H9 (cell line): ENCODE data around the gene MYOF. TPM values are rescaled to one million over a fixed set of nuclear protein-coding genes. Genes with fewer than 3 reads are reported as not detected.

Source experiments
- DNase-seq: peaks from one replicate; pipeline ENCODE4 v3.0.0-alpha.2; 2017
- H2AFZ ChIP-seq: one replicate; pipeline ENCODE4 v1.6.1; 2013; ENCODE audit warnings: mild to moderate bottlenecking, low read length, control low read depth, moderate library complexity
- H2AK5ac ChIP-seq: 2 replicates; pipeline ENCODE4 v1.6.1; 2013; ENCODE audit warnings: low read length, control low read depth, mixed read lengths; ENCODE audit not compliant: insufficient read length
- H2BK120ac ChIP-seq: one replicate; pipeline ENCODE4 v1.6.1; 2013; ENCODE audit warnings: low read depth, mild to moderate bottlenecking, low read length, control low read depth, inconsistent platforms; ENCODE audit not compliant: poor library complexity, severe bottlenecking
- H2BK12ac ChIP-seq: 2 replicates; pipeline ENCODE4 v1.6.1; 2013; ENCODE audit warnings: low read length, control low read depth, mixed read lengths, low read depth; ENCODE audit not compliant: insufficient read length
- H2BK15ac ChIP-seq: 2 replicates; pipeline ENCODE4 v1.6.1; 2013; ENCODE audit warnings: low read depth, low read length, control low read depth
- H2BK20ac ChIP-seq: one replicate; pipeline ENCODE4 v1.6.1; 2013; ENCODE audit warnings: low read depth, mild to moderate bottlenecking, low read length, control low read depth, inconsistent platforms; ENCODE audit not compliant: poor library complexity, severe bottlenecking
- H2BK5ac ChIP-seq: 2 replicates; pipeline ENCODE4 v1.6.1; 2013; ENCODE audit warnings: low read length, control low read depth, mixed read lengths; ENCODE audit not compliant: insufficient read length
- H3K14ac ChIP-seq: 2 replicates; pipeline ENCODE4 v1.6.1; 2013; ENCODE audit warnings: low read length, control low read depth; ENCODE audit not compliant: insufficient read depth
- H3K18ac ChIP-seq: 2 replicates; pipeline ENCODE4 v1.6.1; 2013; ENCODE audit warnings: low read depth, mild to moderate bottlenecking, mixed read lengths, low read length, control low read depth; ENCODE audit not compliant: insufficient read length
- H3K23ac ChIP-seq: 2 replicates; pipeline ENCODE4 v1.6.1; 2013; ENCODE audit warnings: low read length, control low read depth, mixed read lengths, low read depth; ENCODE audit not compliant: insufficient read length
- H3K23me2 ChIP-seq: 2 replicates; pipeline ENCODE4 v1.6.1; 2013; ENCODE audit warnings: low read depth, mild to moderate bottlenecking, mixed read lengths, low read length, control low read depth; ENCODE audit not compliant: insufficient read length, poor library complexity, severe bottlenecking
- H3K27ac ChIP-seq: 2 replicates; pipeline ENCODE4 v1.5.1; 2013; ENCODE audit warnings: low read length, control low read depth, mixed read lengths, low read depth; ENCODE audit not compliant: insufficient read length
- H3K27me3 ChIP-seq: 2 replicates; pipeline ENCODE4 v1.6.1; 2013; ENCODE audit warnings: low read length, control low read depth, inconsistent platforms; ENCODE audit not compliant: insufficient read depth
- H3K4ac ChIP-seq: 2 replicates; pipeline ENCODE4 v1.6.1; 2013; ENCODE audit warnings: low read depth, mild to moderate bottlenecking, control low read depth, inconsistent platforms, low read length, moderate library complexity
- H3K4me1 ChIP-seq: 2 replicates; pipeline ENCODE4 v1.6.1; 2013; ENCODE audit warnings: low read length, control low read depth, inconsistent platforms; ENCODE audit not compliant: insufficient read depth
- H3K4me2 ChIP-seq: 2 replicates; pipeline ENCODE4 v1.6.1; 2013; ENCODE audit warnings: low read length, control low read depth, mixed read lengths; ENCODE audit not compliant: insufficient read length, insufficient read depth
- H3K56ac ChIP-seq: 2 replicates; pipeline ENCODE4 v1.6.1; 2013; ENCODE audit warnings: low read depth, mild to moderate bottlenecking, mixed read lengths, low read length, control low read depth; ENCODE audit not compliant: insufficient read length
- H3K79me1 ChIP-seq: 2 replicates; pipeline ENCODE4 v1.6.1; 2013; ENCODE audit warnings: low read depth, mild to moderate bottlenecking, moderate library complexity, low read length, control low read depth, inconsistent platforms; ENCODE audit not compliant: insufficient read depth, poor library complexity, severe bottlenecking
- H3K79me2 ChIP-seq: 2 replicates; pipeline ENCODE4 v1.6.1; 2013; ENCODE audit warnings: low read length, control low read depth, inconsistent platforms; ENCODE audit not compliant: insufficient read depth
- H3K9ac ChIP-seq: 2 replicates; pipeline ENCODE4 v1.6.1; 2013; ENCODE audit warnings: low read length, control low read depth, mixed read lengths; ENCODE audit not compliant: insufficient read length; ENCODE audit errors: extremely low read depth
- H3K9me3 ChIP-seq: one replicate; pipeline ENCODE4 v1.6.1; 2013; ENCODE audit warnings: low read depth, low read length, inconsistent platforms; ENCODE audit not compliant: control insufficient read depth
- H3T11ph ChIP-seq: one replicate; pipeline ENCODE4 v1.6.1; 2013; ENCODE audit warnings: mild to moderate bottlenecking, low read length, control low read depth, inconsistent platforms
- H4K20me1 ChIP-seq: one replicate; pipeline ENCODE4 v1.6.1; 2013; ENCODE audit not compliant: control insufficient read depth, insufficient read length, insufficient read depth
- H4K5ac ChIP-seq: 2 replicates; pipeline ENCODE4 v1.6.1; 2013; ENCODE audit warnings: low read depth, mild to moderate bottlenecking, mixed read lengths, low read length, control low read depth; ENCODE audit not compliant: insufficient read length
- H4K8ac ChIP-seq: replicated peaks from 2 replicates; pipeline ENCODE4 v1.6.1; 2013; ENCODE audit warnings: low read length, control low read depth, mixed read lengths, low read depth; ENCODE audit not compliant: insufficient read length
- H4K91ac ChIP-seq: 2 replicates; pipeline ENCODE4 v1.6.1; 2013; ENCODE audit warnings: low read depth, mild to moderate bottlenecking, moderate library complexity, mixed read lengths, low read length, control low read depth; ENCODE audit not compliant: insufficient read length
- H3K27ac Mint-ChIP-seq, 3 experiments: 2 replicates in 2 of 3; 3 replicates in 1 of 3; pipeline ENCODE4 v1.8.0; 2020 to 2021; ENCODE audit warnings: mixed read lengths in 3 of 3, mild to moderate bottlenecking in 1 of 3, moderate library complexity in 1 of 3
- H3K27me3 Mint-ChIP-seq: 2 replicates; pipeline ENCODE4 v1.8.0; 2021; ENCODE audit warnings: low read depth, mild to moderate bottlenecking, moderate library complexity, mixed read lengths
- H3K36me3 Mint-ChIP-seq, 3 experiments: 2 replicates in 2 of 3; 3 replicates in 1 of 3; pipeline ENCODE4 v1.8.0; 2020 to 2021; ENCODE audit warnings: low read depth in 3 of 3, mixed read lengths in 3 of 3; ENCODE audit not compliant: insufficient read depth in 1 of 3
- H3K4me1 Mint-ChIP-seq, 2 experiments: 2 replicates each; pipeline ENCODE4 v1.8.0; 2020; ENCODE audit warnings: mixed read lengths in 2 of 2
- H3K4me3 Mint-ChIP-seq, 2 experiments: 2 replicates in 1 of 2; 3 replicates in 1 of 2; pipeline ENCODE4 v1.8.0; 2020 to 2021; ENCODE audit warnings: mild to moderate bottlenecking in 2 of 2, mixed read lengths in 2 of 2, moderate library complexity in 1 of 2
- H3K9me3 Mint-ChIP-seq, 2 experiments: 2 replicates in 1 of 2; 3 replicates in 1 of 2; pipeline ENCODE4 v1.8.0; 2020; ENCODE audit warnings: mild to moderate bottlenecking in 2 of 2, mixed read lengths in 2 of 2, moderate library complexity in 1 of 2
- WGBS: extraction: QIAGEN DNeasy Blood & Tissue Kit; methylation state at CpG from one replicate; pipeline ENCODE4 v1.1.7; 2013; ENCODE audit warnings: missing lambda C conversion rate, low lambda C conversion rate, mixed read lengths; ENCODE audit not compliant: insufficient read length; ENCODE audit errors: extremely low coverage; 5-methylcytosine and 5-hydroxymethylcytosine counted together
- total RNA-seq: library from RNA; stranded (reverse); gene quantifications from 2 replicates; pipeline ENCODE4 v1.2.1, GENCODE V29; 2021
- TF ChIP-seq, protein P1 (sequence below): fragments of 200-600 bp; sonication (generic); conservative IDR thresholded peaks from 3 replicates; pipeline ENCODE4 v1.8.0; 2021; ENCODE audit warnings: antibody characterized with exemption, mild to moderate bottlenecking

The MYOF gene
- total RNA-seq, 1 experiment from 2014 or later, result 2.8 TPM

DNA sequence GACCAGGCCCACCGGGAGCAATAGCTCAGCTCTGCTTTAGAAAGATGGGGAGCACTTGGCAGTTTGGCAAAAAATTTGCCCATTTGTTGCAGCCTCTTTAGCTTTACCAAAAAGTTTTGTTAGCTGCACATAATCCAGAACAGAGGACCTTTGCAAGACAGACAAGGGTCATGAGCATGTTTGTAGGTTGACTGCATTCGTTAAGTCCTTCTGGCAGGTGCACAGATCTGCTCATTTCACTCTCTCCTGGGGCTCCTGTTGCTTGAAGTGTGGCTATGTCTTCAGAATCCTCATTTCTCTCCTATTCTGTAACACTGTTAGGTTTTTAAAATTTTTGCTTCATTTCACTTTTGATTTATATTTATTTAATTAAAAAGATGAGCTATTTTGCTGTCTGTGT, 96.8 kb downstream of the MYOF start:
- Histone ChIP-seq H3K27ac (no peak overlapping the region), H2BK15ac (no peak overlapping the region)

More for the DNA sequence above, 96.8 kb downstream of the MYOF start:
- H2BK5ac ChIP-seq, result no peak overlapping the region
- no CpG with 5 or more reads among the region's 2 CpGs for WGBS
- no peak overlapping the region for H3K4ac ChIP-seq
- Mint-ChIP-seq H3K27ac (no peak overlapping the region), H3K36me3 (no peaks in the 10 kb centered on the region), H3K4me3 (no peak overlapping the region), H3K4me1 (peaks cover 12 to 26% of the 10 kb centered on the region in 2 experiments), H3K27me3 (no peaks in the 10 kb centered on the region; the same call in 1 of the 2 replicates), H3K9me3 (no peaks in the 10 kb centered on the region)
- no peaks in the 10 kb centered on the region for H3K79me2 ChIP-seq
- H3K9ac ChIP-seq, result no peak overlapping the region
- no peaks in the 10 kb centered on the region for H3K79me1 ChIP-seq
- no peak for DNase-seq
- H3K4me1 ChIP-seq, result 0 out of 2 replicates have a peak, but pooled peaks cover 2% of the 10 kb centered on the region
- H3K23me2 ChIP-seq, result no peaks in the 10 kb centered on the region
- no peak overlapping the region for H2BK20ac ChIP-seq
- no peak overlapping the region for H2AFZ ChIP-seq
- no peak overlapping the region for H3K56ac ChIP-seq
- no peaks in the 10 kb centered on the region for H3K27me3 ChIP-seq
- no peak overlapping the region for H3K14ac ChIP-seq
- H4K5ac ChIP-seq, result no peak overlapping the region
- H4K20me1 ChIP-seq, result no peaks in the 10 kb centered on the region
- H2AK5ac ChIP-seq, result no peak overlapping the region
- H2BK12ac ChIP-seq, result no peak overlapping the region
- H4K91ac ChIP-seq, result no peak overlapping the region
- H3T11ph ChIP-seq, result no peak overlapping the region
- H3K4me2 ChIP-seq, result no peak overlapping the region
- TF ChIP-seq, protein P1, sequence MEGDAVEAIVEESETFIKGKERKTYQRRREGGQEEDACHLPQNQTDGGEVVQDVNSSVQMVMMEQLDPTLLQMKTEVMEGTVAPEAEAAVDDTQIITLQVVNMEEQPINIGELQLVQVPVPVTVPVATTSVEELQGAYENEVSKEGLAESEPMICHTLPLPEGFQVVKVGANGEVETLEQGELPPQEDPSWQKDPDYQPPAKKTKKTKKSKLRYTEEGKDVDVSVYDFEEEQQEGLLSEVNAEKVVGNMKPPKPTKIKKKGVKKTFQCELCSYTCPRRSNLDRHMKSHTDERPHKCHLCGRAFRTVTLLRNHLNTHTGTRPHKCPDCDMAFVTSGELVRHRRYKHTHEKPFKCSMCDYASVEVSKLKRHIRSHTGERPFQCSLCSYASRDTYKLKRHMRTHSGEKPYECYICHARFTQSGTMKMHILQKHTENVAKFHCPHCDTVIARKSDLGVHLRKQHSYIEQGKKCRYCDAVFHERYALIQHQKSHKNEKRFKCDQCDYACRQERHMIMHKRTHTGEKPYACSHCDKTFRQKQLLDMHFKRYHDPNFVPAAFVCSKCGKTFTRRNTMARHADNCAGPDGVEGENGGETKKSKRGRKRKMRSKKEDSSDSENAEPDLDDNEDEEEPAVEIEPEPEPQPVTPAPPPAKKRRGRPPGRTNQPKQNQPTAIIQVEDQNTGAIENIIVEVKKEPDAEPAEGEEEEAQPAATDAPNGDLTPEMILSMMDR, result no peak
- H3K18ac ChIP-seq, result no peak overlapping the region
- no peak overlapping the region for H2BK120ac ChIP-seq
- H4K8ac ChIP-seq, result no peak overlapping the region
- no peak overlapping the region for H3K23ac ChIP-seq
- H3K9me3 ChIP-seq, result no peaks in the 10 kb centered on the region
